OCI-LY7 (cell line): ENCODE data around the gene NF1. TPM values are rescaled to one million over a fixed set of nuclear protein-coding genes. Genes with fewer than 3 reads are reported as not detected.

Experiments
- BruUV-seq: library from RNA; stranded (reverse); fragments of 400-500 nt; replicated peaks from 2 replicates; lab custom pipeline; 2021; lab: Mats Ljungman, UMichigan
- CTCF ChIA-PET: fragments of 300-600 bp; sonication (Branson Sonifier 250); formaldehyde crosslinking; loops from one replicate; lab custom pipeline; 2022; ENCODE audit warnings: antibody characterized with exemption; ENCODE audit not compliant: unreplicated experiment; lab: Charles Lee
- POLR2A ChIA-PET: fragments of 300-600 bp; sonication (Branson Sonifier 250); formaldehyde crosslinking; loops from one replicate; lab custom pipeline; 2022; ENCODE audit warnings: antibody characterized with exemption; lab: Charles Lee
- DNase-seq: peaks from one replicate; pipeline ENCODE4 v3.0.0-alpha.2; 2015; ENCODE audit warnings: low spot score
- H2AFZ ChIP-seq: fragments of 200-600 bp; sonication (generic), shearing (Covaris generic); 2 replicates; pipeline ENCODE4 v1.6.1; 2014; ENCODE audit warnings: mild to moderate bottlenecking, antibody characterized with exemption, low read length, moderate library complexity
- H3K27ac ChIP-seq: fragments of 200-600 bp; sonication (generic); 2 replicates; pipeline ENCODE4 v1.5.1; 2014; ENCODE audit warnings: mixed run types, low read depth, mild to moderate bottlenecking, moderate library complexity, low read length, inconsistent platforms; ENCODE audit not compliant: poor library complexity, severe bottlenecking
- H3K36me3 ChIP-seq: fragments of 200-600 bp; sonication (generic); 2 replicates; pipeline ENCODE4 v1.6.1; 2014; ENCODE audit warnings: mild to moderate bottlenecking, antibody characterized with exemption, low read length, moderate library complexity, mixed read lengths; ENCODE audit not compliant: insufficient read depth
- H3K4me1 ChIP-seq: fragments of 200-600 bp; sonication (generic); 2 replicates; pipeline ENCODE4 v1.5.1; 2014; ENCODE audit warnings: mild to moderate bottlenecking, low read length; ENCODE audit not compliant: insufficient read depth, poor library complexity, severe bottlenecking
- H3K4me2 ChIP-seq: fragments of 200-600 bp; sonication (generic); 2 replicates; pipeline ENCODE4 v1.6.1; 2014; ENCODE audit warnings: mild to moderate bottlenecking, low read length
- H3K4me3 ChIP-seq: fragments of 200-600 bp; sonication (generic); 2 replicates; pipeline ENCODE4 v1.5.1; 2014; ENCODE audit warnings: mild to moderate bottlenecking, low read depth, low read length; ENCODE audit not compliant: poor library complexity, severe bottlenecking
- H3K79me2 ChIP-seq: fragments of 200-600 bp; sonication (generic); 2 replicates; pipeline ENCODE4 v1.6.1; 2016; ENCODE audit warnings: low read depth, mild to moderate bottlenecking, low read length, moderate library complexity, mixed read lengths; ENCODE audit not compliant: insufficient read depth
- H3K9me2 ChIP-seq: fragments of 200-600 bp; sonication (generic); 2 replicates; pipeline ENCODE4 v1.6.1; 2016; ENCODE audit warnings: mild to moderate bottlenecking, low read length, mixed read lengths; ENCODE audit not compliant: insufficient read depth
- H3K9me3 ChIP-seq: fragments of 200-600 bp; sonication (generic); 2 replicates; pipeline ENCODE4 v1.6.1; 2014; ENCODE audit warnings: mild to moderate bottlenecking, mixed run types, low read length, mixed read lengths
- H4K20me1 ChIP-seq: fragments of 200-600 bp; sonication (generic); 2 replicates; pipeline ENCODE4 v1.6.1; 2014; ENCODE audit warnings: mild to moderate bottlenecking, antibody characterized with exemption, low read length, moderate library complexity, mixed read lengths; ENCODE audit not compliant: insufficient read depth
- CTCF ChIP-seq: fragments of 200-600 bp; sonication (generic); conservative IDR thresholded peaks from 2 replicates; pipeline ENCODE4 v1.5.1; 2014; ENCODE audit warnings: mild to moderate bottlenecking, antibody characterized with exemption, low read length, moderate library complexity, mixed read lengths
- EZH2phosphoT487 ChIP-seq: fragments of 200-600 bp; sonication (generic); IDR thresholded peaks from 2 replicates; pipeline ENCODE4 v1.6.1; 2018; ENCODE audit warnings: low read depth, borderline replicate concordance, mild to moderate bottlenecking, mixed run types, antibody characterized with exemption, low read length, moderate library complexity, mixed read lengths
- intact Hi-C: fragments of 100-400 bp; cut with micrococcal nuclease; formaldehyde crosslinking; loops from one replicate; pipeline ENCODE4 v1.10.0; 2022; ENCODE audit not compliant: unreplicated experiment
- total RNA-seq, 2 experiments: library from RNA; depleted of rRNA in 1 of 2; stranded (reverse); fragments of >200 nt in 1 of 2; shearing (Covaris generic) in 1 of 2; gene quantifications; 2 replicates each; pipeline ENCODE4 v1.2.3, GENCODE V29; 2014 to 2022

The NF1 gene
- total RNA-seq, 2 experiments from 2014 or later, result 38.7 to 64.8 TPM

GRCh38 chr17:31235110-31235509, 140.3 kb downstream of the NF1 start:
- Histone ChIP-seq H3K4me3 (no peak overlapping the region), H4K20me1 (no peaks in the 10 kb centered on the region), H3K4me2 (no peak overlapping the region), H3K27ac (no peak overlapping the region), H3K36me3 (peaks cover 37% of the 10 kb centered on the region), H3K9me3 (no peaks in the 10 kb centered on the region), H3K79me2 (no peaks in the 10 kb centered on the region), H3K4me1 (peaks cover 3% of the 10 kb centered on the region), H2AFZ (no peak overlapping the region), H3K9me2 (no peaks in the 10 kb centered on the region)
- DNase-seq, result no peak
- POLR2A ChIA-PET, result interaction anchor here (0.5 to 0.7 kb wide), 3 partner anchors 31 to 227 kb away, joined by 3 to 5 read pairs (median 5); no protein-coding TSS in a partner anchor
- CTCF ChIA-PET, result no interaction called here
- no TSS peak for BruUV-seq
- intact Hi-C loops, result no loop called here
- no peak for TF ChIP-seq CTCF
- TF ChIP-seq EZH2phosphoT487, result no peak

- Histone ChIP-seq H3K4me1 (peaks cover 3% of the 10 kb centered on the region), H3K27ac (no peak overlapping the region), H3K36me3 (peaks cover 47% of the 10 kb centered on the region), H3K79me2 (no peaks in the 10 kb centered on the region), H3K9me2 (no peaks in the 10 kb centered on the region), H2AFZ (no peak overlapping the region), H3K4me3 (no peak overlapping the region), H3K4me2 (no peak overlapping the region), H4K20me1 (no peaks in the 10 kb centered on the region), H3K9me3 (no peaks in the 10 kb centered on the region)
- ChIA-PET CTCF (no interaction called here), POLR2A (no interaction called here)
- no peak for TF ChIP-seq CTCF
- TF ChIP-seq EZH2phosphoT487, result no peak
- BruUV-seq, result no TSS peak
- no peak for DNase-seq
- intact Hi-C loops, result no loop called here
Measured at GRCh38 chr17:31236137-31236536, 141.4 kb downstream of the NF1 start.

- TF ChIP-seq EZH2phosphoT487 (no peak), CTCF (no peak)
- intact Hi-C loops, result no loop called here
- DNase-seq, result no peak
- Histone ChIP-seq H2AFZ (no peak overlapping the region), H3K4me3 (no peak overlapping the region), H3K79me2 (no peaks in the 10 kb centered on the region), H3K27ac (no peak overlapping the region), H3K4me1 (peaks cover 1% of the 10 kb centered on the region), H3K36me3 (peaks cover 51% of the 10 kb centered on the region), H4K20me1 (no peaks in the 10 kb centered on the region), H3K9me2 (no peaks in the 10 kb centered on the region), H3K9me3 (no peaks in the 10 kb centered on the region), H3K4me2 (no peak overlapping the region)
- POLR2A ChIA-PET, result no interaction called here
- BruUV-seq, result no TSS peak
- CTCF ChIA-PET, result interaction anchor here (0.6 kb wide), 1 partner anchor 61 kb away, joined by 3 read pairs; no protein-coding TSS in a partner anchor
Measured at GRCh38 chr17:31236712-31237111, 141.9 kb downstream of the NF1 start.
